H9 (cell line): ENCODE results near the gene HIVEP1. TPM values are rescaled to one million over a fixed set of nuclear protein-coding genes. Genes with fewer than 3 reads are reported as not detected.

Experiments
- DNase-seq: peaks from one replicate; pipeline ENCODE4 v3.0.0-alpha.2; 2017
- H2AFZ ChIP-seq: one replicate; pipeline ENCODE4 v1.6.1; 2013; ENCODE audit warnings: mild to moderate bottlenecking, low read length, control low read depth, moderate library complexity
- H2AK5ac ChIP-seq: 2 replicates; pipeline ENCODE4 v1.6.1; 2013; ENCODE audit warnings: low read length, control low read depth, mixed read lengths; ENCODE audit not compliant: insufficient read length
- H2BK120ac ChIP-seq: one replicate; pipeline ENCODE4 v1.6.1; 2013; ENCODE audit warnings: low read depth, mild to moderate bottlenecking, low read length, control low read depth, inconsistent platforms; ENCODE audit not compliant: poor library complexity, severe bottlenecking
- H2BK12ac ChIP-seq: 2 replicates; pipeline ENCODE4 v1.6.1; 2013; ENCODE audit warnings: low read length, control low read depth, mixed read lengths, low read depth; ENCODE audit not compliant: insufficient read length
- H2BK15ac ChIP-seq: 2 replicates; pipeline ENCODE4 v1.6.1; 2013; ENCODE audit warnings: low read depth, low read length, control low read depth
- H2BK20ac ChIP-seq: one replicate; pipeline ENCODE4 v1.6.1; 2013; ENCODE audit warnings: low read depth, mild to moderate bottlenecking, low read length, control low read depth, inconsistent platforms; ENCODE audit not compliant: poor library complexity, severe bottlenecking
- H2BK5ac ChIP-seq: 2 replicates; pipeline ENCODE4 v1.6.1; 2013; ENCODE audit warnings: low read length, control low read depth, mixed read lengths; ENCODE audit not compliant: insufficient read length
- H3K14ac ChIP-seq: 2 replicates; pipeline ENCODE4 v1.6.1; 2013; ENCODE audit warnings: low read length, control low read depth; ENCODE audit not compliant: insufficient read depth
- H3K18ac ChIP-seq: 2 replicates; pipeline ENCODE4 v1.6.1; 2013; ENCODE audit warnings: low read depth, mild to moderate bottlenecking, mixed read lengths, low read length, control low read depth; ENCODE audit not compliant: insufficient read length
- H3K23ac ChIP-seq: 2 replicates; pipeline ENCODE4 v1.6.1; 2013; ENCODE audit warnings: low read length, control low read depth, mixed read lengths, low read depth; ENCODE audit not compliant: insufficient read length
- H3K23me2 ChIP-seq: 2 replicates; pipeline ENCODE4 v1.6.1; 2013; ENCODE audit warnings: low read depth, mild to moderate bottlenecking, mixed read lengths, low read length, control low read depth; ENCODE audit not compliant: insufficient read length, poor library complexity, severe bottlenecking
- H3K27ac ChIP-seq: 2 replicates; pipeline ENCODE4 v1.5.1; 2013; ENCODE audit warnings: low read length, control low read depth, mixed read lengths, low read depth; ENCODE audit not compliant: insufficient read length
- H3K27me3 ChIP-seq: 2 replicates; pipeline ENCODE4 v1.6.1; 2013; ENCODE audit warnings: low read length, control low read depth, inconsistent platforms; ENCODE audit not compliant: insufficient read depth
- H3K4ac ChIP-seq: 2 replicates; pipeline ENCODE4 v1.6.1; 2013; ENCODE audit warnings: low read depth, mild to moderate bottlenecking, control low read depth, inconsistent platforms, low read length, moderate library complexity
- H3K4me1 ChIP-seq: 2 replicates; pipeline ENCODE4 v1.6.1; 2013; ENCODE audit warnings: low read length, control low read depth, inconsistent platforms; ENCODE audit not compliant: insufficient read depth
- H3K4me2 ChIP-seq: 2 replicates; pipeline ENCODE4 v1.6.1; 2013; ENCODE audit warnings: low read length, control low read depth, mixed read lengths; ENCODE audit not compliant: insufficient read length, insufficient read depth
- H3K56ac ChIP-seq: 2 replicates; pipeline ENCODE4 v1.6.1; 2013; ENCODE audit warnings: low read depth, mild to moderate bottlenecking, mixed read lengths, low read length, control low read depth; ENCODE audit not compliant: insufficient read length
- H3K79me1 ChIP-seq: 2 replicates; pipeline ENCODE4 v1.6.1; 2013; ENCODE audit warnings: low read depth, mild to moderate bottlenecking, moderate library complexity, low read length, control low read depth, inconsistent platforms; ENCODE audit not compliant: insufficient read depth, poor library complexity, severe bottlenecking
- H3K79me2 ChIP-seq: 2 replicates; pipeline ENCODE4 v1.6.1; 2013; ENCODE audit warnings: low read length, control low read depth, inconsistent platforms; ENCODE audit not compliant: insufficient read depth
- H3K9ac ChIP-seq: 2 replicates; pipeline ENCODE4 v1.6.1; 2013; ENCODE audit warnings: low read length, control low read depth, mixed read lengths; ENCODE audit not compliant: insufficient read length; ENCODE audit errors: extremely low read depth
- H3K9me3 ChIP-seq: one replicate; pipeline ENCODE4 v1.6.1; 2013; ENCODE audit warnings: low read depth, low read length, inconsistent platforms; ENCODE audit not compliant: control insufficient read depth
- H3T11ph ChIP-seq: one replicate; pipeline ENCODE4 v1.6.1; 2013; ENCODE audit warnings: mild to moderate bottlenecking, low read length, control low read depth, inconsistent platforms
- H4K20me1 ChIP-seq: one replicate; pipeline ENCODE4 v1.6.1; 2013; ENCODE audit not compliant: control insufficient read depth, insufficient read length, insufficient read depth
- H4K5ac ChIP-seq: 2 replicates; pipeline ENCODE4 v1.6.1; 2013; ENCODE audit warnings: low read depth, mild to moderate bottlenecking, mixed read lengths, low read length, control low read depth; ENCODE audit not compliant: insufficient read length
- H4K8ac ChIP-seq: replicated peaks from 2 replicates; pipeline ENCODE4 v1.6.1; 2013; ENCODE audit warnings: low read length, control low read depth, mixed read lengths, low read depth; ENCODE audit not compliant: insufficient read length
- H4K91ac ChIP-seq: 2 replicates; pipeline ENCODE4 v1.6.1; 2013; ENCODE audit warnings: low read depth, mild to moderate bottlenecking, moderate library complexity, mixed read lengths, low read length, control low read depth; ENCODE audit not compliant: insufficient read length
- H3K27ac Mint-ChIP-seq, 3 experiments: 2 replicates in 2 of 3; 3 replicates in 1 of 3; pipeline ENCODE4 v1.8.0; 2020 to 2021; ENCODE audit warnings: mixed read lengths in 3 of 3, mild to moderate bottlenecking in 1 of 3, moderate library complexity in 1 of 3
- H3K27me3 Mint-ChIP-seq: 2 replicates; pipeline ENCODE4 v1.8.0; 2021; ENCODE audit warnings: low read depth, mild to moderate bottlenecking, moderate library complexity, mixed read lengths
- H3K36me3 Mint-ChIP-seq, 3 experiments: 2 replicates in 2 of 3; 3 replicates in 1 of 3; pipeline ENCODE4 v1.8.0; 2020 to 2021; ENCODE audit warnings: low read depth in 3 of 3, mixed read lengths in 3 of 3; ENCODE audit not compliant: insufficient read depth in 1 of 3
- H3K4me1 Mint-ChIP-seq, 2 experiments: 2 replicates each; pipeline ENCODE4 v1.8.0; 2020; ENCODE audit warnings: mixed read lengths in 2 of 2
- H3K4me3 Mint-ChIP-seq, 2 experiments: 2 replicates in 1 of 2; 3 replicates in 1 of 2; pipeline ENCODE4 v1.8.0; 2020 to 2021; ENCODE audit warnings: mild to moderate bottlenecking in 2 of 2, mixed read lengths in 2 of 2, moderate library complexity in 1 of 2
- H3K9me3 Mint-ChIP-seq, 2 experiments: 2 replicates in 1 of 2; 3 replicates in 1 of 2; pipeline ENCODE4 v1.8.0; 2020; ENCODE audit warnings: mild to moderate bottlenecking in 2 of 2, mixed read lengths in 2 of 2, moderate library complexity in 1 of 2
- WGBS: extraction: QIAGEN DNeasy Blood & Tissue Kit; methylation state at CpG from one replicate; pipeline ENCODE4 v1.1.7; 2013; ENCODE audit warnings: missing lambda C conversion rate, low lambda C conversion rate, mixed read lengths; ENCODE audit not compliant: insufficient read length; ENCODE audit errors: extremely low coverage; 5-methylcytosine and 5-hydroxymethylcytosine counted together
- total RNA-seq: library from RNA; stranded (reverse); gene quantifications from 2 replicates; pipeline ENCODE4 v1.2.1, GENCODE V29; 2021
- TF ChIP-seq, protein P1 (sequence below): fragments of 200-600 bp; sonication (generic); conservative IDR thresholded peaks from 3 replicates; pipeline ENCODE4 v1.8.0; 2021; ENCODE audit warnings: antibody characterized with exemption, mild to moderate bottlenecking

Gene HIVEP1
- total RNA-seq, 1 experiment from 2014 or later: 44.2 TPM

GRCh38 chr6:12102350-12102749 is 90.2 kb downstream of the HIVEP1 start:
- no peak overlapping the region for H3K4me3 Mint-ChIP-seq
- TF ChIP-seq, protein P1, sequence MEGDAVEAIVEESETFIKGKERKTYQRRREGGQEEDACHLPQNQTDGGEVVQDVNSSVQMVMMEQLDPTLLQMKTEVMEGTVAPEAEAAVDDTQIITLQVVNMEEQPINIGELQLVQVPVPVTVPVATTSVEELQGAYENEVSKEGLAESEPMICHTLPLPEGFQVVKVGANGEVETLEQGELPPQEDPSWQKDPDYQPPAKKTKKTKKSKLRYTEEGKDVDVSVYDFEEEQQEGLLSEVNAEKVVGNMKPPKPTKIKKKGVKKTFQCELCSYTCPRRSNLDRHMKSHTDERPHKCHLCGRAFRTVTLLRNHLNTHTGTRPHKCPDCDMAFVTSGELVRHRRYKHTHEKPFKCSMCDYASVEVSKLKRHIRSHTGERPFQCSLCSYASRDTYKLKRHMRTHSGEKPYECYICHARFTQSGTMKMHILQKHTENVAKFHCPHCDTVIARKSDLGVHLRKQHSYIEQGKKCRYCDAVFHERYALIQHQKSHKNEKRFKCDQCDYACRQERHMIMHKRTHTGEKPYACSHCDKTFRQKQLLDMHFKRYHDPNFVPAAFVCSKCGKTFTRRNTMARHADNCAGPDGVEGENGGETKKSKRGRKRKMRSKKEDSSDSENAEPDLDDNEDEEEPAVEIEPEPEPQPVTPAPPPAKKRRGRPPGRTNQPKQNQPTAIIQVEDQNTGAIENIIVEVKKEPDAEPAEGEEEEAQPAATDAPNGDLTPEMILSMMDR: no peak
- no peak overlapping the region for H3K27ac Mint-ChIP-seq

More at GRCh38 chr6:12102350-12102749, 90.2 kb downstream of the HIVEP1 start:
- Histone ChIP-seq H4K91ac (no peak overlapping the region), H3K27me3 (no peaks in the 10 kb centered on the region), H3K9me3 (no peaks in the 10 kb centered on the region), H2BK12ac (no peak overlapping the region), H3T11ph (no peak overlapping the region), H2BK120ac (no peak overlapping the region), H3K79me1 (no peaks in the 10 kb centered on the region), H4K8ac (no peak overlapping the region), H4K5ac (no peak overlapping the region), H3K56ac (no peak overlapping the region), H3K4me2 (no peak overlapping the region), H3K27ac (no peak overlapping the region), H3K9ac (no peak overlapping the region), H3K4ac (no peak overlapping the region), H2BK15ac (no peak overlapping the region), H2BK5ac (no peak overlapping the region), H2AK5ac (no peak overlapping the region), H4K20me1 (no peaks in the 10 kb centered on the region), H3K18ac (no peak overlapping the region), H3K14ac (no peak overlapping the region), H3K79me2 (no peaks in the 10 kb centered on the region), H2AFZ (no peak overlapping the region), H3K23me2 (no peaks in the 10 kb centered on the region), H3K23ac (no peak overlapping the region), H3K4me1 (no peaks in the 10 kb centered on the region), H2BK20ac (no peak overlapping the region)
- Mint-ChIP-seq H3K9me3 (peaks cover 0 to 2% of the 10 kb centered on the region in 2 experiments; a peak in 3 of 5 replicates), H3K36me3 (peaks cover 4 to 9% (median 8%) of the 10 kb centered on the region in 3 experiments), H3K4me1 (no peaks in the 10 kb centered on the region), H3K27me3 (no peaks in the 10 kb centered on the region)
- no CpG with 5 or more reads among the region's 2 CpGs for WGBS
- no peak for DNase-seq
